ENCODE results near the gene EIF4EBP2.

Gene EIF4EBP2

GRCh38 chr10:70379581-70380176 lies 24.3 kb upstream of the EIF4EBP2 start:
- DNase-seq: peak; percentile 3

DNA sequence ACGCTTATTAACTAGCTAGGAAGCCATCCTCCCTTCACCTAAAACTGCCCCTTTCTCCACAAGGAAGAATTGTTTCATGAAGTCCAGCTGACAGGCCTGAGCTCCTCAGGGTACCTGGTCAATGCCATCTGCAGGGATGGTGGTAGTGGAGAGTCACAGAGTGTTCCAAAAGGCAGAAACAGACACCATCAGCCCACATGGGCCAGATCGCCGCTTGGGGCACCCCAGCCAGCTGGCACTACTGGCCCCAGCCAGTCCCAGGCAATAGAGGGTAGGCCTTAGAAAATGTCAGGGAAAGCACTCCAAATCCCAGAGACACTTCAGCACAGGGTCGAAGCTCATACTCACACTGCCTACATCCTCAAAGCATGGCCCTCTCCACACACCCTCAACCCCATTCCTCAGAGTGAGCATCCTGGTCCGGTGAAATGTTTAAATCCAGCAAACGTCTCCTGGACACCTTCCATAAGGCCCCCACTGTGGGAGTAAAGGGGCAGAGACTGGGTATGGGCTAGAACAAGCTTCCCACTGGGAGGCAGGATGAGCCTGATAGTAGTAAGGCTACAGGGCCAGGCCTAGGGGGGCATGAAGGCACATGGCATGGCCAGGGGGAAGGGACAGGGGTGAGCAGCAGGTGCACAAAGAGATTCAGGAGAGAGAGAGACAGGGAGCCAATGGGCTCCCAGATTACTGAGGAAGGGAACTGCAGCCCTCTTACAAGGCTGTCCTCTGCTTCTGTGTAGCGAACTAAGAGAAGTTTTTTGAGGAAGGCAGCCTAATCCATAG lies 23.4 kb upstream of the EIF4EBP2 start:
- peak; percentile 41 for DNase-seq

DNA sequence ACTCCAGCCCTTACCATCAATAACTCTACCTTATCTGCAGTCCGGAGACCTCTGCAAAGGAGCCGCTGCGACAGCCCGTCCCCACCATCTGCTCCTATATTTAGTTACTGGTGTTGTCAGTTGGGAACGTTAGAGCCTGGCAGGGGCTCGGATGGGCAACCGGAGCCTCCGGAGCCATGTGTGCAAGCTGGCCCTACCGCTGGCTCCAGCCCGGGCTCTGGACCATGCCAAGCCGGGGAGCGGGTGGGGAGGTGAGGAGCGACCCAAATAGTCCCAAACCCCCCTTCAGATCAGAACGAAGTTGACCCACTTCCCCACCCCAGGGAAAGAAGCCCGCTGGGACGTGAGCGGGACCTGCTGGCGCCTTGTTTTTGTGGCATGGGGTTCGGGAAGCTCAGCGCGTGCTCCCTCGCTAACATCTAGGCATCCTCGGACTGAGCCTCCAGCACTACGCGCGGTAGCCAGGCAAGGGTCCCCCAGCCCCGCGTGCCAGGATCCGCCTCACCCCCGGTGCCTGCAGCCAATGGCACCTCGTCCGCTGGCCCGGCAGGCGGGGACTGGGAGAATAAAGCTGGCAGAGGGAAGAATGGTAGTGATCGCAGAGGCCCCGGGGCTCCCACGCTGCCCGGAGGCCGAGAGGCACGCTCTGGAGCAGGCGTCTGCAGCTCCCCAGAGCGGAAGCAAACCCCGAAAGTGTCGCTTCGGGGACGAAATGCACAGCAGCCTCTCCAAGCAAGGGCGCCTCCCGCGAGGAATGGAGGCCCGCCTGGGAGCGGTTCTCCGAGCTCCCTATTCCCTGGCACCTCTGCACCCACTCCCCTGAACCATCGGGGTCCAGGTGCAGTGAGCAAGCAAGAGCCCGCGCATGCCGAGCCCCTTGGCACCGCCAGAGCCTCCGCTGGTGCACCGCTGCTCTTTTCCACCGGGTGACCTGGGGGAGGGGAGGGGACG lies 22.2 kb upstream of the EIF4EBP2 start:
- DNase-seq: peak; percentile 89

DNA sequence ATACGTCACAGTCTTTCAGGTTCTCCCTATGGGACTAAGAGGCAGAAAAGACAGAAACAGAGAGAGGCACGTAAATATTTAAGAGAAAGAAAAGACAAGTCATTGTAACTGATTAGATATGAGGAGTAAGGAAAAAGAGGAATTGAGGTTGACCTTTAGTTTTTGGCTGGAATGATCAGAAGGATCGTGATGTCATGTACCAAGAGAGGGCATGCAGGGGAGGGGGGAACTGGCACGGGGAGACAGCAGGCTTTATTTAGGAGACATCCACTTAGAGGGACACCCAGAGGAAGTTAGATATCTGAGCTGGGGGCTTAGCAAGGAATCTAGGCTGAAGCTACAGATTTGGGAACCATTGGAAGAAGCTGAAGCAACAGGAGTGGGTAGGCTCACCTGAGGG lies 12.3 kb upstream of the EIF4EBP2 start:
- DNase-seq: no peak

GRCh38 chr10:70396140-70396539 lies 7.8 kb upstream of the EIF4EBP2 start:
- DNase-seq: no peak

- DNase-seq: no peak
These were observed 4.8 kb upstream of the EIF4EBP2 start for GRCh38 chr10:70399177-70399576.

DNA sequence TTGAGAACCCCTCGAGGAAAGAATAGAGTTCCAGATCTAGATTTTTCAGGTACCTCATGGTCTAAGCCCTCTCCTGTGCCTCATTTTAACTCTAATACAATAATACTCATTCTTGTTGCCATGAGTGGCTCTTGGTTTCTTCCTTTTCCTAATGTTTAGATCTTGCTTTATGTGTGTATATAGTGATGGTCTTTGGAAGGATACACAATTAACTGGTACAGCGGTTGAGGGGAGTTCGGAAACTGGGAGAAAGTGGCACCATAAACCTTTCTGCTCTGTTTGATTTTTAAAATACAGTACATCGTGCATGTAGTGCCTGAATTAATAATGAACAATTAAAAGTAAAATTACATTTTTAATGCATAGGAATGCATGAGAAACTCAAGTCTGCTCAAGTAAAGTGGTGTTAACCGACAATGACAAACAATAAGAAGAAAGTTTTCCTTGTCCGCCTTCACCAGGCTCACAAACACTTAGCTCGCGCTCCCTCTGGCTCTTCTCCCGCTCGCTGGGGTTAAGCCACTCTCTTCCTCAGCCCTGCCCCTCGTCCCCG lies 386 bp upstream of the EIF4EBP2 start:
- no peak for DNase-seq

DNA sequence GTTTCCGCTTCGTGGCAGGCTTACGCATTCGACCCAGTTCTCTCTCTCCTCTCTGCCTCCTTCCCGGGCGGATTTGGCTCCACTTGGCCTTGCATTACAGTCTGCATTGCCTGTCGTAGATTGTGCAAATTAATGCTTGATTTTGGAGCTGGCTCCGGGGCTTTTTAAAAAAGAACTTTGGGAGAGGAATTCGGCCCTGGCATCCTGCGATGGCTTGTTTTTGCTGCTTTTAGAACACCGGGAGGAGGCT lies 767 bp downstream of the EIF4EBP2 start:
- DNase-seq: no peak

GRCh38 chr10:70405037-70405824 lies 1.3 kb downstream of the EIF4EBP2 start:
- peak; percentile 27 for DNase-seq

- no peak for DNase-seq
These were observed 5.8 kb downstream of the EIF4EBP2 start for GRCh38 chr10:70409772-70410171.

DNA sequence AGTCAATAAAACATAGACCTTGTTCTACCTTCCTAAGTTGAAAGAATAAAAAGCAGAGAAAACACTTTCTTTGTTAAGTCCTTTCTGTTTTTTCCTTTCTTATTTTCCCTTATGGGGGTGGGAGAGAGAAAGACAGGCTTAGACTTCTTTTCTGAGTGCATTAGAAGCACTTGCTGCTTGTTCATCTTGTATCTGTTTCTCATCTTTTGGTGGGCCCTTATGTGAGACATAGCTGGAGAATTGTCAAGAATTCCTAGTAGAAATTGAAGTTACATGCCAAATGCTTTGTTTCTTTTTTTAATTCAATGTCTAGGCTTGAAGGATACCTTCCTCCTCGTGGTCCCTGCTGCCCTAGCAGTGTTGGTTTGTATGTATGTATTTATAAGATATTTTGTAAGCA lies 6.7 kb downstream of the EIF4EBP2 start:
- DNase-seq: no peak

- DNase-seq: no peak
These were observed 8.4 kb downstream of the EIF4EBP2 start for GRCh38 chr10:70412356-70412755.

- no peak for DNase-seq
These were observed 13.6 kb downstream of the EIF4EBP2 start for GRCh38 chr10:70417568-70417967.

DNA sequence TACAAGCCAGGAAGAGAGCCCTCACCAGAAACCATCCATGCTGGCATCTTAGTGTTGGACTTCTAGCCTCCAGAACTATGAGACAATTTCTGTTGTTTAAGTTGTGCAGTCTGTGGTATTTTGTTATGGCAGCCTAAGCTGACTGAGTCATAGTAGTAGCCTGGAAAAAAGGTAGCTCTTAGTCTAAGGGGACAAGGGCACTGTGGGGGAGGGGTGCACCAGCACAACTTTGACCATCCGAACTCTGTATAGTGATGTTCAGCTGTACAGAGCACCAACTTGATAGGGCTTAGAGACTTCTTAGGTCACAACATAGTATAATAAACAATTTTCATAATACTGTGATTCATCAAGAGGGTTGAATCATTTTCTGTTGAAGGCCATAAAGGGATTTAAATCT lies 14.3 kb downstream of the EIF4EBP2 start:
- DNase-seq: no peak

- DNase-seq: no peak
These were observed 14.8 kb downstream of the EIF4EBP2 start for GRCh38 chr10:70418713-70419112.

DNA sequence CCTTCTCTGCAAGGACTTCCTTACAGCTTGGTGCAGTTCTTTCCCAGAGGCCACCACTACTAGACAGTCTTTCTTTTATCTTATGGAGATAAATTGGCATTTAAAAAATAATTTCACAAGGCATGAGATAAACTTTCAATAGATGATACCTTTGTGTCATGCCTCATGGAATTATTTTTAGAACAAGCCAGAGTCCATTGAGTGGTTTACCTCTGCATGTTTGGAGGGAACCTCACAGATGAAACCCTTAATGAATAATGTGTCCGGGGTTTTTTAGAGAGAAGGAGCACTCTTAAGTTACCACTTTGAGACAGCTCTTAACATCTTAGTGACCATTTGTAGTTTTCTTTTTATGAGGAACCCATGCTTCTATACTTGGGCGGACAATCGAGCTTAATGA lies 20.4 kb downstream of the EIF4EBP2 start:
- DNase-seq: no peak

- DNase-seq: no peak
These were observed 21.2 kb downstream of the EIF4EBP2 start for GRCh38 chr10:70425096-70425495.

GRCh38 chr10:70426823-70427222 lies 22.9 kb downstream of the EIF4EBP2 start:
- DNase-seq: no peak

- DNase-seq: no peak
These were observed 26.8 kb downstream of the EIF4EBP2 start for GRCh38 chr10:70430493-70431445.

DNA sequence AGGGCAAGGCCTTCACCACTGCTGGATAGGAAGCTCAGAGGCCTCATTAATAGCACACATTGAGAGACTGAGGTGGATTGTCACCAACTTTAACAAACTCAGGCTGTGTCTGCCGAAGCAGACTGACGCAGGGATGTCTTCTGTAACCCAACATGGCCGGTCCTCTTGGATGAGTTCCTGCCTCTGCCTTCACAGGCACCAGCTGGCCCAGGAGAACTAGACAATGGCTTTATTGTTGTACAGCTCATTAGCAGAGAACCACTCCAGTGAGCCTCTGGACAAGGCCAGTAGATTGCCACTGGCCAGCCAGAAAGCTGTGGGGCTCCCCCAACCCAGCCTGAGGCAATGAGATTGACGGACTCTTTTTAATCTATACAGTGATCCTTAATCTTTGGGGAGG lies 28.2 kb downstream of the EIF4EBP2 start:
- no peak for DNase-seq

DNA sequence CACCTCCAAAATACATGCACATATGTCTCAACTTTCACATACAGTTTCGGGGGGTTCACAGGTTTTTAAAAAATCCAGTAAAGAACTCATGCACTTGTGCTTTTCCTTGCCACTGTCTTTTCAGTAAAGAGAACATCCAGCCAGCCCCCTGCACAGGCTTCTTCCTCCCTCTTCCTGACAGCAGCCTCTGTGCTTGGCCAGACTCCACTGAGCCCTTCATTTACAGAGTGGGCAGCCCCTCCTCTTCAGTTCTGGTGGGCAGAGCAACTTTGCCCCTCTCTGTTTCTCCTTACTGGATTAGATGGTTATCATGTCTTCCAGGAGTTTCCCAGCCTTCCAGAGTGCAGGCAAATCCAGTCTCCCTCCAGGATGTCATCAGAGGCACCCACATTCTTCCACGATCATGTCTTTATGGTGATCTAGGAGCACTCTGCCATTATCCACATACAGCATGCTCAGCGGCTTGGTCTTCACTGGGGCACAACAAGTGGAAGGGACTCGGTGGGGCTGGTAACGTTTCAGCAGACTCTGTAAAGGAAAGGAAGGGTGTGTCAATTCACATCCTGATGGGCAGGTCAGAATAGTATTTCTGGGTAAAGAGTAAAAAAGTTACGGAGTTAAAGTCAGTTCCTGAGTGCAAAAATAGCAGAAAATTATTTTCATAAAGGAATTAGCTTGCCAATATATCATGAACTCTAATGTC lies 28.8 kb downstream of the EIF4EBP2 start:
- no peak for DNase-seq
